ENCODE measurements around the gene MYBPHL. TPM values are rescaled to one million over a fixed set of nuclear protein-coding genes. Genes with fewer than 3 reads are reported as not detected.

MYBPHL gene
- total RNA-seq, 1 donor from 2014 or later = not detected

DNA sequence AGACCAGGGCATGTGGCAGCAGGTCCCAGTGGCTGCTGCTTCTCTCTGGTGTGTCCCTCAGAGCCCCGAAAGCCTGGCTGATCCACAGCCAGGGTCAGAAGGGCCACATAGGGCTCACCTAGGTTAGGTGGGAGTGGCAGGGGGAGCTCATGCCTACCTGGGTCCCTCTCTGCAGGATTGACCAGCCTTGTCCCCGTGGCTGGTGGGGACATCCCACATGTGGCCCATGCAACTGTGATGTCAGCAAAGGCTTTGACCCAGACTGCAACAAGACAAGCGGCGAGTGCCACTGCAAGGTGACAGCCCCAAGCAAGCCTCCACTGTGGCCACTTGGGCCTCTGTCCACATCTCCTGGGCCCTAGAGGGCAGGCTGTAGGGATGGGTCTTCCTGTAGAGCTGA is 41.8 kb downstream of the MYBPHL start:
- Mint-ChIP-seq H3K27me3 (ENCODE audit: low read depth) (no peaks in the 10 kb centered on the region), H3K4me1 (peaks cover 5% of the 10 kb centered on the region), H3K9me3 (no peaks in the 10 kb centered on the region), H3K27ac (no peak overlapping the region), H3K36me3 (peaks cover 6% of the 10 kb centered on the region), H3K4me3 (no peak overlapping the region)
- no peak for DNase-seq (ENCODE audit: low spot score in 2 of 2, unreplicated experiment in 2 of 2)
- TF ChIP-seq, protein P1, sequence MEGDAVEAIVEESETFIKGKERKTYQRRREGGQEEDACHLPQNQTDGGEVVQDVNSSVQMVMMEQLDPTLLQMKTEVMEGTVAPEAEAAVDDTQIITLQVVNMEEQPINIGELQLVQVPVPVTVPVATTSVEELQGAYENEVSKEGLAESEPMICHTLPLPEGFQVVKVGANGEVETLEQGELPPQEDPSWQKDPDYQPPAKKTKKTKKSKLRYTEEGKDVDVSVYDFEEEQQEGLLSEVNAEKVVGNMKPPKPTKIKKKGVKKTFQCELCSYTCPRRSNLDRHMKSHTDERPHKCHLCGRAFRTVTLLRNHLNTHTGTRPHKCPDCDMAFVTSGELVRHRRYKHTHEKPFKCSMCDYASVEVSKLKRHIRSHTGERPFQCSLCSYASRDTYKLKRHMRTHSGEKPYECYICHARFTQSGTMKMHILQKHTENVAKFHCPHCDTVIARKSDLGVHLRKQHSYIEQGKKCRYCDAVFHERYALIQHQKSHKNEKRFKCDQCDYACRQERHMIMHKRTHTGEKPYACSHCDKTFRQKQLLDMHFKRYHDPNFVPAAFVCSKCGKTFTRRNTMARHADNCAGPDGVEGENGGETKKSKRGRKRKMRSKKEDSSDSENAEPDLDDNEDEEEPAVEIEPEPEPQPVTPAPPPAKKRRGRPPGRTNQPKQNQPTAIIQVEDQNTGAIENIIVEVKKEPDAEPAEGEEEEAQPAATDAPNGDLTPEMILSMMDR (IDR thresholded peaks at IDR 0.05; ENCODE audit: unreplicated experiment) = no peak

DNA sequence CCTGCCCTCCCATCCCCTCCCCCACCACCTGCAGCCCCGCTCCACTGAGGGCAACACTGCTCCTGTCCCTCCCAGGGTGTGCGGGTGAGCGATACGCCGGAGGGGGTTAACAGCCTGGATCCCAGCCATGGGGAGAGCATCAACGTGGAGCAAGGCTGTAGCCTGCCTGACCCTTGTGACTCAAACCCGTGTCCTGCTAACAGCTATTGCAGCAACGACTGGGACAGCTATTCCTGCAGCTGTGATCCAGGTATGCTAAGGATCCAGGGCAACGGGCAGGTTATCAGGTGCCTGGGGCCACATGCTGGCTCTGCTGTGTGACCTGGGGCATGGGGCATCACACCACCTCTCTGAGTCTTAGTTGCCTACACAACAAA is 42.4 kb downstream of the MYBPHL start:
- Mint-ChIP-seq H3K4me1 (peaks cover 5% of the 10 kb centered on the region), H3K9me3 (no peaks in the 10 kb centered on the region), H3K36me3 (peaks cover 3% of the 10 kb centered on the region), H3K27me3 (ENCODE audit: low read depth) (no peaks in the 10 kb centered on the region), H3K4me3 (no peak overlapping the region), H3K27ac (no peak overlapping the region)
- no peak for DNase-seq (ENCODE audit: low spot score in 2 of 2, unreplicated experiment in 2 of 2)
- TF ChIP-seq, protein P1 (IDR thresholded peaks at IDR 0.05; ENCODE audit: unreplicated experiment) = no peak

GRCh38 chr1:109263597-109264378 is 43.0 kb downstream of the MYBPHL start:
- no peaks in the 10 kb centered on the region for H3K27me3 Mint-ChIP-seq (ENCODE audit: low read depth)
- no peak overlapping the region for H3K4me3 Mint-ChIP-seq
- peaks cover 5% of the 10 kb centered on the region for H3K4me1 Mint-ChIP-seq
- H3K9me3 Mint-ChIP-seq = no peaks in the 10 kb centered on the region
- DNase-seq (ENCODE audit: low spot score in 2 of 2, unreplicated experiment in 2 of 2) = peak; percentile 60 to 87
- peaks cover 3% of the 10 kb centered on the region for H3K36me3 Mint-ChIP-seq
- TF ChIP-seq, protein P1 (IDR thresholded peaks at IDR 0.05; ENCODE audit: unreplicated experiment) = peak; percentile 95
- H3K27ac Mint-ChIP-seq = peak overlapping the region; percentile 50

- no peak for DNase-seq (ENCODE audit: low spot score in 2 of 2, unreplicated experiment in 2 of 2)
- Mint-ChIP-seq H3K9me3 (no peaks in the 10 kb centered on the region), H3K36me3 (peaks cover 2% of the 10 kb centered on the region), H3K27ac (peak overlapping the region; percentile 50), H3K4me1 (peaks cover 5% of the 10 kb centered on the region), H3K4me3 (no peak overlapping the region), H3K27me3 (ENCODE audit: low read depth) (no peaks in the 10 kb centered on the region)
- TF ChIP-seq, protein P1 (IDR thresholded peaks at IDR 0.05; ENCODE audit: unreplicated experiment) = no peak
Measured at GRCh38 chr1:109263234-109263596, 43.6 kb downstream of the MYBPHL start.

- TF ChIP-seq, protein P1 (IDR thresholded peaks at IDR 0.05; ENCODE audit: unreplicated experiment) = no peak
- Mint-ChIP-seq H3K9me3 (no peaks in the 10 kb centered on the region), H3K36me3 (no peaks in the 10 kb centered on the region), H3K27me3 (ENCODE audit: low read depth) (no peaks in the 10 kb centered on the region), H3K4me3 (no peak overlapping the region), H3K4me1 (peaks cover 5% of the 10 kb centered on the region), H3K27ac (no peak overlapping the region)
- DNase-seq (ENCODE audit: low spot score in 2 of 2, unreplicated experiment in 2 of 2) = no peak
Measured at GRCh38 chr1:109262231-109263055, 44.4 kb downstream of the MYBPHL start.

Measured in mesothelial cell of epicardium (in vitro differentiated cells).